ENCODE data around the gene FCN1. TPM values are rescaled to one million over a fixed set of nuclear protein-coding genes. Genes with fewer than 3 reads are reported as not detected.

FCN1 gene
- total and polyA plus RNA-seq, 2 of the 8 experiments (the other 6 are each of a cell fraction or from before 2014, with no cell fraction given), result not detected

DNA sequence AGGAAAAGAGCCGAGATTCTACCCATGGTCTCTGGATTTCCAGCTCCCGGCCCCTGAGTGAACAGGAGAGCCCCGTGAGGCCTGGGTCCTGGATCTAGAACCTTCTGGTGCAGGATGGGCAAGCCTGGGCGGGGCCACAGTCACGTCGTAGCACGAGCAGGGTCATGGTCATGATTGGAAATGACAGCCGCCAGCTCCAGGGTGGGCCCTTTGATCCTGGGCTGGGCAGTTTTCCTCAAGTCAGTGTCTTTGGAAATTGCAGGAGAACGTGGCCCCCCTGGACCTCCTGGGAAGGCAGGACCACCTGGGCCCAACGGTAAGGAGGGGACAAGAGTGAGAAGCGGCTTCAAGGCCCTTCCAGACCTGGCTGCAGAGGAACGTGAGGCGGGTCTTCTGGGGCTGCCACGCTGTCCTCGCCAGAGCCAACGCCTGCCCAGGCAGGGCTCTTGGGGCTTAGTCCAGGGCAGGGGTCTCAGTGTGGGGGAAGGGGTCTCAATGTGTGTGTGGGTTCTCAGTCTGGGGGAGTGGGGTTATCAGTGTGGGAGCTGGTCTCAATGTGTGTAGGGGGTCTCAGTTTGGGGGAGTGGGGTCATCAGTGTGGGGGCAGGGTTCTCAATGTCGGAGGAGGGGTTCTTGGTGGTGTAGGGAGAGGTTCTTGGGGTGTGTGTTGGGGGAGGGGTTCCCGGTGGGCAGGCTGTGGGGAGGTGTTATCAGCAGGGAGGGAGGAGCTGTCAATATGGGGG, 34.5 kb downstream of the FCN1 start:
- Histone ChIP-seq H2BK12ac (ENCODE audit: low read depth, low read length) (no peak overlapping the region), H3K79me2 (ENCODE audit: control insufficient read depth in 1 of 2, insufficient read depth in 2 of 2, low read length in 2 of 2) (no peaks in the 10 kb centered on the region), H3K9ac (replicated peaks in 1 of 4; ENCODE audit: extremely low read depth in 1 of 4, low read depth in 3 of 4, low read length in 3 of 4) (no peak overlapping the region), H3K27ac (ENCODE audit: low read depth, low read length) (no peak overlapping the region), H3K23me2 (ENCODE audit: low read depth, low read length) (no peaks in the 10 kb centered on the region; the same call in 1 of the 2 replicates), H4K91ac (replicated peaks; ENCODE audit: insufficient read length, low read length) (no peak overlapping the region), H3K23ac (ENCODE audit: insufficient read length) (no peak overlapping the region), H2BK15ac (ENCODE audit: low read length) (no peak overlapping the region), H3K36me3 (ENCODE audit: control insufficient read depth in 2 of 4, insufficient read depth in 4 of 4, low read length in 3 of 4) (no peaks in the 10 kb centered on the region), H3K79me1 (ENCODE audit: low read depth, low read length) (no peaks in the 10 kb centered on the region), H3K9me3 (ENCODE audit: insufficient read depth in 2 of 2, low read depth in 1 of 2, low read length in 1 of 2) (no peaks in the 10 kb centered on the region), H2BK120ac (replicated peaks; ENCODE audit: low read depth, low read length) (no peak overlapping the region), H4K20me1 (replicated peaks in 1 of 2; ENCODE audit: control insufficient read depth in 1 of 2, insufficient read depth in 2 of 2, low read length in 2 of 2) (no peaks in the 10 kb centered on the region), H3K14ac (ENCODE audit: insufficient read length) (no peak overlapping the region), H2AK5ac (ENCODE audit: low read depth, low read length) (no peak overlapping the region), H3K4me1 (replicated peaks in 1 of 4; ENCODE audit: control insufficient read depth in 3 of 4, insufficient read depth in 4 of 4, low read length in 3 of 4) (no peaks in the 10 kb centered on the region), H2BK5ac (ENCODE audit: low read depth, low read length) (no peak overlapping the region), H3K56ac (replicated peaks; ENCODE audit: insufficient read length, low read depth, low read length) (no peak overlapping the region), H3K4me3 (ENCODE audit: extremely low read depth in 1 of 4, insufficient read depth in 2 of 4, low read depth in 3 of 4, low read length in 4 of 4) (no peak overlapping the region), H3K27me3 (replicated peaks in 1 of 4; ENCODE audit: control insufficient read depth in 3 of 4, extremely low read depth in 1 of 4, insufficient read depth in 3 of 4, low read length in 3 of 4) (no peaks in the 10 kb centered on the region), H3K4me2 (ENCODE audit: insufficient read depth in 1 of 2, low read depth in 2 of 2, low read length in 2 of 2) (no peak overlapping the region), H4K5ac (ENCODE audit: insufficient read length, low read depth, low read length) (no peak overlapping the region), H3K4ac (replicated peaks; ENCODE audit: insufficient read length, low read depth, low read length) (no peak overlapping the region), H2BK20ac (ENCODE audit: low read length) (no peak overlapping the region), H4K8ac (ENCODE audit: extremely low read depth, insufficient read depth, low read length) (no peak overlapping the region), H3K18ac (ENCODE audit: extremely low read depth, low read length) (no peak overlapping the region), H2AFZ (ENCODE audit: low read length) (no peak overlapping the region)
- WGBS, 2 experiments (ENCODE audit: extremely low coverage in 1 of 2, insufficient coverage in 1 of 2, insufficient read length in 1 of 2, insufficient replicate concordance in 2 of 2, low coverage in 1 of 2, low lambda C conversion rate in 2 of 2, missing lambda C conversion rate in 1 of 2), result 87% methylated on average over 18 of the region's 18 CpGs; no CpG with 5 or more reads in 1 of the 2 experiments
- ChIA-PET CTCF (ENCODE audit: partially characterized antibody) (no interaction called here), POLR2A (ENCODE audit: partially characterized antibody) (no interaction called here)
- no peak for TF ChIP-seq SAP30 (IDR thresholded peaks at IDR 0.05; ENCODE audit: insufficient read depth, insufficient replicate concordance, low read length)
- DNase-seq (ENCODE audit: low read depth in 1 of 2, low spot score in 2 of 2) (no peak), FAIRE-seq (no peak)

Data from H1 (cell line).